Measurements from ENCODE around the gene KLHL40.

GRCh38 chr3:42686832-42687650 is 1.7 kb downstream of the KLHL40 start:
- TF ChIP-seq CTCF (IDR thresholded peaks at IDR 0.05) (no peak), POLR2A (IDR thresholded peaks at IDR 0.05) (no peak)

Measured in heart left ventricle (tissue), 13 donors.